GM18951 (cell line): ENCODE results near the gene CD226.
"Not testable (repeated sequence)": the region's sequence is repeated elsewhere in the genome, so short reads cannot be mapped to it uniquely, and the experiment has no call there.

Experiments
- POLR2A ChIP-seq: IDR thresholded peaks from 4 replicates; pipeline ENCODE4 v1.6.1; 2011; ENCODE audit warnings: mild to moderate bottlenecking; ENCODE audit not compliant: insufficient read length, insufficient read depth; ENCODE audit errors: extremely low read depth
- in situ Hi-C: fragments of 300-500 bp; cut with MboI; formaldehyde crosslinking; loops from one replicate; pipeline ENCODE4 v1.12.0; 2022; ENCODE audit warnings: low sequenced_read_pairs, mixed read lengths, inconsistent platforms; ENCODE audit not compliant: unreplicated experiment

CD226 gene

DNA sequence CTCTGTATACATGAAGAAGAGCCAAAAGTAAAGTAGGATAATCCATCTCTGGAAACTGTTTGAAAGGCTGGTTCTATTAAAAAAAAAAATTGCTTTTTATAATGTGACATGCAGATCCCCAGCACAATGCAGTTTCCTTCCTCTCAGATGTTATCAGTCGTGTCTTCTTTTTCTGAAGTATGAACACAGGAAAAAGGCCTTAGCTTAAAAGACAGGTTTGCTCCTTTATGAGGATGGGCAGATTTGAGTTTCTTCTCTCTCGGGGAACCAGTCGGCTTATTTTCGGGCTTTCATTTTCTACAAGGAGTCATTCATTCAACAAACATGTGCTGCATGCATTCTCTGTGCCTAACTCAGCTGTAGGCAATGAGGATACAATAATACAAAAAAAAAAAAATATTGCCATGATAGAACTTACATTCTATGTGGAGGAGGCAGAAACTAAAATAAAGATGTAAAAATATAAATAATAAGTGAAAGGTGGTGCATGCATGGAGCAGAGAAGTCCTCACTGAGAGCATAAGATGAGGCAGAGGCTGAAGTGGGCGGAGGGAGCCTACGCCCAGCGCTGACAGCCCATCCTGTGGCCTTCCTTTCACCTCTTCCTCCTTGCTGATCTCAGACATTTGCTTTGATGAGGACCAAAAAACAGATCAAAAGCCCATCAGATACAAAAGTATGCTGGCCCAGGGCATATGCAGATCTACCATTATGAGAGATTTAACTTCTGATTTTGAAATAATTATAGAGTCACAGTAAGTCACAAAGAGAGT is at the start of gene CD226:
TSS of gene CD226 (minus strand) at position 513 of the 773 bp plus-strand sequence. CDS start at position 46, 467 bp downstream.
- in situ Hi-C loops: no loop called here
- peak; percentile 42 for TF ChIP-seq POLR2A

DNA sequence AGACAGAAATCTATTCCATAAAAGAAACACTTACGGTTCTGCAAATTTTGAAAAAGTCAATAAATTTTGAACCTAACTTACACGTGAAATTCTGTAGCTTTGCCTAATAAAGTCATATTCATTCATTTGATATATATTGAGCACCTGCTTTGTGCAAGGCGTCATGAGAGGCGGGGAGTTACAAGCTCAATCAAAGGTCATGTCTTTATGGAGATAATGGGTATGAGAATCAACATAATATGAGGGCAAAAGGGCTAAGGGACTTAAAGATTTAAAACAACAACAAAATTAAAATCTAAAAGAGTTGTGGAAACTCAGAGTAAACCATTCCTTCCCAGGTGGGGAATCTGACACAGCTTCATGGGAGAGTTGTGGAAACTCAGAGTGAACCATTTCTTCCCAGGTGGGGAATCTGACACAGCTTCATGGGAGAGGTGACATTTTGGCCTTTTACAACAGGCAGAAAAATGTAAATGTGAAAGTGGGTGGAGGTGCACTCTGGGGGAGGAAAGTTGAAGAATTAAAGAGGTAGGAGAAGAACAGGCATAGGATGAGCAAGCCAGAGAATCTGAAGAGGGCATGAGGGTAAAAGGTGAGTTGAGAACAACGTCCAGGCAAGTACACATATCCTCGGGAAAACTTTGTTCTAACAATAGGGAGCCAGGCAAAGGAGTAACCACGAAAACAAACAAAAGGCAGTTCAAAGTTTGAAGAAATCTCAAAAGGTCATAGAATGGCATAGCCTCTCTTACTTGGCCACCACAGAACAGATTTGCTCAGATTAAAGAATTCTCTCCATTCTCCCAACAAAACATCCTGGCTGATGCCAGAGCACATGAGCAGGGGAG is 49.5 kb upstream of the CD226 start:
- no peak for TF ChIP-seq POLR2A
- in situ Hi-C loops: no loop called here

DNA sequence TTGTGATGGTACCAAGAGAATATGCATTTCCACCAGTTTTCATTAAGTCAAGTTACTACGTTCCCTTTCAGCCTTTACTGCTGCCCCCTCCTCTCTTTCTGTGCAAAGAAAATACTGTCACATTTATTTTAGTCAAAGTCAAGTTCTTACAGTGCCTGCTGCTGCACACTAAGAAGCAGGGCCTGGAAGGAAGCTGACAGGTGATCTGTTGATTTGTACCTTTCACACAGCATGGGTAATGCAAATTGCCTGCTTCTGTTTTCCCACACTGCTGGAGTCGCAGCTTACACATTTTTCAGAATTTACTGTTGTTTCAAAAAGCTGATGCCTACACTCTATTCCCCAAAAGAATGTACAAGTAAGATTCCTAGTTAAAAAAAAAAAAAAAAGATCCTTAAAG is 48.7 kb upstream of the CD226 start:
- TF ChIP-seq POLR2A: no peak
- in situ Hi-C loops: no loop called here

DNA sequence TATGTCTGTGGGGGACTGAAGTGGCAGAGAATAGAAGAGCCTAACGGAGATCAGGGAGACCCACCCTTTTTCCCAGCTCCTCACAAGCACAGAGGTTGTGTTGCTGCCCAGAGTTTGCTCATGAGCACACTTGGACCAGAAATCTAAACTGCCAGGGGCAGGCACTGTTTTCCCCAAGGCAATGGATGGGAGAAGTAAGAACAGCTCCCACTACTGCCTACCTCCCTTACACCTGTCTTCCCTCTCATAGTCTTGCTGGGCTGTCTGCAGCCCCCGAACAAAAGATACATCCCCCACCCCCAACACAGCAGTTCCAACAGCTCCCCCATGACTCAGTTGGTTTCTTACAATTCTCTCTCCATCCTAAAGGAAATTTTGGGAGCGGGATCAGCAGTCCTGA is 48.1 kb upstream of the CD226 start:
- in situ Hi-C loops: no loop called here
- TF ChIP-seq POLR2A: no peak

DNA sequence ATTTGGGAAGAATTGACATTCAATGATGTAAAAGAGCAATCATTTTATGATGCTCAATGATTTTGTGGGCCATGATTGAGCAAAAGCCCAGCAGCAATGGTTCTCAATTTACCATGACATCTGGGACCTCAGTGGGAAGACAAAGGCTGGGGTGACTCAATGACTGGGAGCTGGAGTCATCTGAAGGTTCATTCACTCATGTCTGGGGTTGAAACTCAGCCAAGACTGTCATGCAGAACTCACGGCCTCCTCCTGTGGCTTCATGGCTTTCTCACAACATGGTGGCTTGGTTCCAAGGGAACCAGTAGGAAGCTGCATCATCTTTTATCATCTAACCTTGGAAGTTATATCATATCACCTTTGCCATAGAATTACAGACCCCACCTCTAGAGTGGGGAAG is 45.1 kb upstream of the CD226 start:
- no peak for TF ChIP-seq POLR2A
- in situ Hi-C loops: no loop called here

DNA sequence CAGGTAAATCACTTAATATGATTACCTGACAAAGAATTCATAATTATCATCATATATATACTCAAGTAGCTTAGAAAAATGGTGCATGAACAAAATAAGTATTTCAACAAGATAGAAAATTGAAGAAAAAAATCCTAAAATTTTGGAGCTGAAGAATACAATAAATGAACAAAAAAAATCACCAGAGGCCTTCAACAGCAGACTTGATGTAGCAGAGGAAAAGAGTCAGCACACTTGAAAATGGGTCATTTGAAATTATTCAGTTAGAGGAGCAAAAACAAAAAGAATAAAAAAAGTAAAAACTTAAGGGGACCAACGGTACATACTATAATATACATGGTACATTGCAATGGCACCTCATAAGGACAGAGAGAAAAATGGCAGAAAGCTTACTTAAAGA is 40.2 kb upstream of the CD226 start:
- in situ Hi-C loops: no loop called here
- no peak for TF ChIP-seq POLR2A

DNA sequence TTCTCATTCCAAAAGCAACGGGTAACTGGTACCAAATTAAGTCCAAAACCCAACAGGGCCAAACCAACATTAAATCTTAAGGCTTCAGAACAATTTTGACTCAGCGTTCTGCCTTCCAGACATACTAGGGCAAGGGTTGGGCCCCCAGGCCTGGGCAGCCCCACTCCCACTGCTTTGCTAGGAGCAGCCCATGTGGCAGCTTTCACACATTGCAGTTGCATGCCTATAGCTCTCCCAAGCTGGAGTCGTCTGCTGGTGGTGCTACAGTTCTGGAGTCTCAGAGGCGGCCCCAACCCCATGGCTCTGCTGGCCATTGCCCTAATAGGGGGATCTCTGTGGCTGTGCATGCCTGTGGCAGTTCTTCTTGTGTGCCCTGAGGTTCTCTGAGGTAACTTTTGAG is 37.6 kb upstream of the CD226 start:
- no peak for TF ChIP-seq POLR2A

DNA sequence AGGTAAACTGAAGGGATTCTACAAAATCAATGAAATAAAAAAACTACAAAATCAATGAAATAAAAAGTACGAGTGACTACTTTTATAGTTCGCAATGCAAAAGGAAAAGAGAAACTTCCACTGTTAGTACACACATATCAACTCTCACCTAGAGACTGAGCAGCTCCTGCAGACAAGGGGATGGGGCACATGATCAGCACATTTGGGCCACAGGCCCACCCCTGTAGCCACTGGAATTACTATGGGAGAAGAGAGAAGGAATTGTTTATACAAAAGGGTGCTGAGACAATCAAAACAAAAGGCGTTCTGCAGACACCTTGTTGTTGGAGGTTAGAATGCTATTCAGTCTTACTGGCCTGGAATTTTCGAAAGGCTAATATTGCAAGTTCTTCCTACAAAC is 34.7 kb upstream of the CD226 start:
- in situ Hi-C loops: no loop called here

More for the DNA sequence above, 37.6 kb upstream of the CD226 start:
- in situ Hi-C loops: no loop called here

DNA sequence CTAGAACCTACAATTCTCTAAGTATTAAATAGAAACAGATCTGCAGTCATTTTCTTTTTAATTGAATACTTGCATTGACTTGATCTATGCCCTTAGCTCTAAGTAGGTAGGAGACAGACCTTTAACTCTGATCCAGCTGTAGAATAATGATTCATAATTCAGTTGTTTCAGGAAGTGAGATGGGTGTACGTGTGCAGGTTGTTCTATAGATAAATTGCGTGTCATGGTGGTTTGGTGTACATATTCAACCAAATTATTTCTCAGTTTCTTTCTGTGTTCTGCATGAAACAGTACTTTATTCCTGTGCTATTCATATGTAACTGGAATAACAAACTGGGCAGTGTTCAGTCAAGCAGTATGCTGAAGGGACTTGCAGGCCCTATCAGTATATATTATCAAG is 34.3 kb upstream of the CD226 start:
- TF ChIP-seq POLR2A: no peak
- in situ Hi-C loops: no loop called here

More for the DNA sequence above, 34.7 kb upstream of the CD226 start:
- TF ChIP-seq POLR2A: no peak

DNA sequence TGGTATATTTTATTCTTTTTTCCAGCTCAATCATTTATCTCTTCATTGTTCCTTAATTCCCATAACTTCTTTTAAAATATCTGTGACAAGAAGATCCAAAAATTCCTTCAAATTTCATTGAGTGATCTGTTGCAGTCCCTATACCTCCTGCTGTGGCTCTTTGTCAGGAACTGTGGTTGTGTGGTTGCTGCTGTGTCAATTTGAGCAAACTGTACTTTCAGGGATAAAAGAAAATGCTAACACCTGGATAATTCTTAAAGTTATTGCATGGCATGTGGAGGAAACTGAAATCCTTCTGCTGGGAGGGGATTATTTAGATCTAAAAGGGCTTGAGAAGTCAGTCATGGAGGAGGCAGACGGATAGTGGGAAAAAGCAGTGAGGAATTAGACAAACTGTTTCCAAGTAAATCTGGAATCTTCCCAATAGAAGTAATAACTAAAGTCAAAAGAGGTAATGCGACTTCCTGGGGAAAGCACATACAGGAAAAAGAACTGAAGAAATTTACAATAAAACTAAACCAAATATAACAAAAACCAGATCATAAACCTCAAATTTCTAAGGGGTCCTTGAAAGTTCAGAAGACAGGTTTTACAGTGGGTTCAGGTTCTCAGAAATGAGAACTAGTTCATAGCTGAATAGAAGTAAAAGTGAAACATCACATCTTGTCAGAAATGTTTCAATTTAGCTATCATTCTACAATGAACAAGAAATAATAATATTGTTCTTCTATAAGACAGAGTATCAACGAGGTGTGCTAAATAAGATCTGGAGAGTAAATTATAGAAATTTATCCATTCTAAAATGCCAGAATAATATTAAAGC is 33.5 kb upstream of the CD226 start:
- no peak for TF ChIP-seq POLR2A

DNA sequence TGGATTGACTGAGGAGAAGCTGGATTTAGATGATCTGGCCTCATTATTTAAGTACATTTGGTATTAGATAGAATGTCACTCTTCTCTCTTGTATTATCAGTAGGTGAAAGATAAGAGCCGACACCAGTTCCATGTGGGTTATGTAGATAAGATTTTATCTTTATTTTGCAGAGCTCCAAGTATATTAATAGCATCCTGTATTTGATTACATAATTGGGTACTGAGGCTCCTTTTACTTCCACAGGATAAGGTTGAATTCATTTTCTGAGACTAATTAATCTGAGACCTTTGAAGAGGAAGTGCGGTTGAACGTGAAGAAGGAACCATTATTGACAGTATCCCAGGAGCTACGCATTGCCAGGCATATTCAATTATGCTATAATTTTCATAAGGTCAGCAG is 32.8 kb upstream of the CD226 start:
- in situ Hi-C loops: no loop called here
- no peak for TF ChIP-seq POLR2A

More for the DNA sequence above, 33.5 kb upstream of the CD226 start:
- in situ Hi-C loops: no loop called here

DNA sequence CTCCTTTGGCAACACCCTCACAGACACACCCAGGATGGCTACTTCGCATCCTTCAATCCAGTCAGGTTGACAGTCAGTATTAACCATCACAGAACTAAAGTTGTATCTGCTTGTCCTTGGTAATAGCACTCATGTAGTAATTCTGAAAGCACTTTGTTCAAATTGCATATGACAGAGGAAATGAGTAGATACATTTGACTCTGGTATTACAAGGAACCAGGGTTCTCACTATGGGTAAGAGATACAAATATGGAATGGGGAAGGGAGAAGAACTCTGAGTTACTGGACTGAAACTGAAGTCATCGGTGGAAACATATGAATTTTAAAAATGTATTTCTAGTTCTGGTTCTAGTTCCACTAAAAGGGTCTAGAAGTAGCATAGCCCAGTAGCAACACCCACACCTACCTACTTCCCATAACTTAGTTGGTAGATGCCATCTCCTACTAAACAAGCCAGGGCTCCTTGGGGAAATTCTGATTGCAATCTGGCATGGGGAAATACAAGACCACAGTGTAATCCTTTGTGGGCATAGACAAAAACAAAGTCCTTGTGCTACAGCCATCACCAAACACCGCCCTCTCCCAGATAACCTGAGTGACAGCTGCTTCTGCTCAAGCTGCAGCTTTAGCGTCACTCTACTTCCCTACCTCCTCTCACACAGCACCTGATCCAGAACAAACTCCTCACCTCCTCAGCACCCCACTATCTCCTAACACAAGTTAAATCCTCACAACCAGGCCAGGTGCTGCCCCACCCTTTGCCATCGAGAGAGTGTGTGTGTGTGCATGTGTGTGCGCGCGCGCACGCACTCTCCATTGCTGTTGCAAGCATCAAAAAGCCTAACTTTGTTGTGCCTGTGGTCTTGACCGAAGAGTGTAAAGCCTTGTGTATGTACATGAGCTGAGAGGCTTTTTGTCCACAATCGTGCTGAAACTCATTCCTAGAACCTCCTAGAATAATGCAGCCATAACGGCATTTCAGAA is 31.4 kb upstream of the CD226 start:
- no peak for TF ChIP-seq POLR2A
- in situ Hi-C loops: no loop called here

DNA sequence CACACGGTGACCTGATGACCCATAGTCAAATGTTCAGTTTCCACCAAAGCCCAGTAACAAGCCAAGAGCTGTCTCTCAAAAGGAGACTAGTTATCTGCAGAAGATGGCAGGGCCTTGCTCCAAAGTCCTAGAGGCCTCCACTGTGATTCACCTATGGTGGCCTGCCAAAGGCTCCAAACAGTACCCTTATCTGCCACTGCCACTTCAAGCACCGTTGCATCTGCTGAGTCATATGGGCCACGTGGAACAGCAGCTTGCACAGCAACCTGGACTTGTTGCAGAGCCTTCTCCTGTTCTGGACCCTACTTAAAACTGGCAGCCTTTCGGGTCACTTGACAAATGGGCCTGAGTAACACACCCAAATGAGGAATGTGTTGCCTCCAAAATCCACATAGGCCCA is 27.6 kb upstream of the CD226 start:
- in situ Hi-C loops: not testable (repeated sequence)
